Epithelial cell of esophagus (primary cell): Measurements from ENCODE around the gene DNAJC5.

Experiments used
- DNase-seq: peaks from one replicate; pipeline ENCODE4 v3.0.0; 2010; ENCODE audit warnings: low read depth
- H3K4me3 ChIP-seq: 2 replicates; pipeline ENCODE4 v1.5.1; 2011; ENCODE audit warnings: mild to moderate bottlenecking, low read length, control low read depth
- TF ChIP-seq, protein P1 (sequence below): IDR thresholded peaks from 2 replicates; pipeline ENCODE4 v1.5.1; 2011; ENCODE audit warnings: low read depth, mild to moderate bottlenecking, low read length, control low read depth, inconsistent platforms; ENCODE audit not compliant: insufficient read depth; ENCODE audit errors: missing control alignments

The DNAJC5 gene

DNA sequence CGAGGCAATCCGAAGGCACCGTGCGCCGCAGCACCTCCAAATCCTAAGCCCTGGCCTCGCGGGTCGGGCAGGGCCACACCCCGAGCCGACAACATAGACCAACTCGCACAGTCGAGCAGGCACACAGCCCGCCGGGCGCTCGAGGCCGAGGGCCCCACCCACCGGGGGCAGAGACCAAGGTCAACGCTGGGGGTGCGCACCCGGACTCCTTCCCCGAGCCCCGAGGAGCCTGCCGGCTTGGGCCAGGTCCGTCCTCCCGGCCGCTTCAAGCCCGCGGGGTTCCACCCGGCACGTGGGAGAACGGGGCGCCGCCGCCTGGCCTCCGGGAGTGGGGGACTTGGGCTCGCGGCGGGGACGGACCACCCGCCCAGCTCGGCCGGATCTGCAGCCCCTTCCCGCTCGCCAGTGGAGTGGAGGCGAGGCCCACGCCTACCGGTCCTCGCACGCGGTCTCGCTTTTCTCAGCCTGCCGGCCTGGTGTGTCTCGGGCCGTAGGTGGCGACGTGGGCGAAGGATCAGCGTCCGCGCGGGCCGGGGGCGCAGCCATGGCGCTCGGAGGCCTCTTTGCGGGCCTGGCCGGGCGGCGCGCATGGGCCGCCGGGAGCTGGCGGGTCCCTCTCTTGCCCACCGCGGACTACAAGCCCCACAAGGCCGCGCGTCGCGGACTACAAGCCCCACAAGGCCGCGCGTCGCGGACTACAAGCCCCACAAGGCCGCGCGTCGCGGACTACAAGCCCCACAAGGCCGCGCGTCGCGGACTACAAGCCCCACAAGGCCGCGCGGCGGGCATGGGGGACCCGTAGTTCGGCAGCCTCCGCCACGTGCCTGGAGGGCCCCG, 61.1 kb downstream of the DNAJC5 start, which contains the start of gene UCKL1:
TSS of gene UCKL1 (minus strand) at position 590 of the 837 bp plus-strand sequence. CDS start at position 546, 44 bp downstream.
- peak; percentile 91 for DNase-seq
- H3K4me3 ChIP-seq, result peak within 1 kb of the TSS; percentile 74
- TF ChIP-seq, protein P1, sequence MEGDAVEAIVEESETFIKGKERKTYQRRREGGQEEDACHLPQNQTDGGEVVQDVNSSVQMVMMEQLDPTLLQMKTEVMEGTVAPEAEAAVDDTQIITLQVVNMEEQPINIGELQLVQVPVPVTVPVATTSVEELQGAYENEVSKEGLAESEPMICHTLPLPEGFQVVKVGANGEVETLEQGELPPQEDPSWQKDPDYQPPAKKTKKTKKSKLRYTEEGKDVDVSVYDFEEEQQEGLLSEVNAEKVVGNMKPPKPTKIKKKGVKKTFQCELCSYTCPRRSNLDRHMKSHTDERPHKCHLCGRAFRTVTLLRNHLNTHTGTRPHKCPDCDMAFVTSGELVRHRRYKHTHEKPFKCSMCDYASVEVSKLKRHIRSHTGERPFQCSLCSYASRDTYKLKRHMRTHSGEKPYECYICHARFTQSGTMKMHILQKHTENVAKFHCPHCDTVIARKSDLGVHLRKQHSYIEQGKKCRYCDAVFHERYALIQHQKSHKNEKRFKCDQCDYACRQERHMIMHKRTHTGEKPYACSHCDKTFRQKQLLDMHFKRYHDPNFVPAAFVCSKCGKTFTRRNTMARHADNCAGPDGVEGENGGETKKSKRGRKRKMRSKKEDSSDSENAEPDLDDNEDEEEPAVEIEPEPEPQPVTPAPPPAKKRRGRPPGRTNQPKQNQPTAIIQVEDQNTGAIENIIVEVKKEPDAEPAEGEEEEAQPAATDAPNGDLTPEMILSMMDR, result no peak

DNA sequence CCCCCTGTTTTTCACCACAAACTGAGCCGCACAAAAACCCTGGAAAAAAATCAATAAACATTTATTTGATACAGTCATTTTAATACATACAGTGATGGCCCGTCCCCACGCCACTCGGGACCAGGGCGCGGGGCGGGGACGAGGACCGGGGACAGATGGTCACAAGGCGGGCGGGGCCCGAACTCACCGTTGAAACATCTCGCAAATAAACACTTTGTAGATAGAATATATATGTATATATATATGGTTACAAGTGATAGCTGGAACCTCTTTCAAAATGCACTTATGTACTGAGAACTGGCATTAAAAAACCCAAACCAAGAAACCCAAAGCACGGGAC, 61.7 kb downstream of the DNAJC5 start:
- TF ChIP-seq, protein P1, result no peak
- H3K4me3 ChIP-seq, result peak overlapping the region; percentile 57
- no peak for DNase-seq

DNA sequence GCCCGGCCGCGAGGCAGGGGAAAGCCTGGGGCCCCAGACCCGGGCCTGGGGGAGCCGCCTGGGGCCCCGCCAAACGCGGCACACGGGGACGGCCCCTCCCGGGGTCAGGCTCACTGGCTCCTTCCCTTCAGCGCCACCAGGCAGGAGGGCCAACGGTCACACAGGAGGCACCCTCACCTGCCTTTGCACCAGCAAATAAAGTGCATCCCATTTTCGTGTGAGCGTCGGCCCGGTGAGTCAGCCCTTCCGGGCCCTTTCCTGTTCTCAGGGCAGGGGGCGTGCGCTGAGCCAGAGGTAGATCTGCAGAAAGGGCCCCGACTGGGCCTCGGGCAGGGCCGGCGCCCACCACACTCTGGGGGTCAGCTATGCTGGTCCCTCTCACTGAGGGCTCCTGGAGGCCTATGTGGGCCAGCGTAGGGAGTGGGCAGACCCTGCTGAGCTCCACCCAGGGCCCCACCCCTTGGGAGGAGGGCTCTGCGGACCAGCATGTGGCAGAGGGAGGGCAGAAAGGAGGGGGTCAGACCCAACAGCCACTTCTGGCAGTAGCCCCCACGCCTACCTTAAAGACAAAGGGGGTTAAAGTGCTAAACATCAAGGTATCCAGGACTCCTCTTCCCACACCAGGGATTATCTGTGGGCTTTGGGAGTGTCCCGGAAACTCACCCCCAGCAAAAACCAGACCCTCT, 62.2 kb downstream of the DNAJC5 start:
- TF ChIP-seq, protein P1, result peak; percentile 15
- peak overlapping the region; percentile 57 for H3K4me3 ChIP-seq
- peak; percentile 69 for DNase-seq

DNA sequence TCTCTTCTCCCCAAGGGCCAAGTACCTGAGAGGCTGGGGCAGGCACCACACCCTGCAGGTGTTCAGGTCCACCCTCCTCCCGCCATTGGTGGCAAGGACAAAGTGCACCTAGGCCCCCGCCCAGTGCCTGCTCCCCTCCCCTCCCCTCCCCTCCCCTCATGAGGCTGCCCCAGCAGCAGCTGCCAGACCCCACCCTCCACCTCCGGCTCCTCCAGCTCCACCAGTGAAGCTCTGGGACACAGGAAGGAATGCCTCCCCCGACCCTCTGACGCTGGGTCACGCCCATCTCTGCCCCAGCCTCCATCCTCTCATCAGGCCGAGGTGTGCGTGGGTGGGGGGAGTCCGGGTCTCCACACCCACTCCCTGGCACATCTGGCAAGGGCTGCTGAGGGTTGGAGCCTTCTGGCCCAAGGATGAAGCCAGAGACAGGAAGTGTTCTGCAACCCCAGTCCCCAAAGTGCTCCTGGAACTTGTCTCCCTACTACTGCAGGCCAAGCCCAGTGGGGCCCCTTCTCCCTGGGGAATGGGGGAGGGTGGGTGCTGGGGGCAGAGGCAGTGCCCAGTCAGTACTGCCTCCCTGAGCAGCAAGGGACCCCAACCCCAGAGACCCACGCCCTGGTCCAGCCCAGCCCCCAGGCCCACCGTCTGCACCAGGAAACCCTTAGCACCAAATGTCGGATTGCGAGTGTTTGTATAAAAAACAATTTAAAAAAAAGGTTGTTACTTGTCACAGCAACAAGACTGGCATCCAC, 62.9 kb downstream of the DNAJC5 start:
- DNase-seq, result peak; percentile 63
- peak overlapping the region; percentile 57 for H3K4me3 ChIP-seq
- TF ChIP-seq, protein P1, result no peak

DNA sequence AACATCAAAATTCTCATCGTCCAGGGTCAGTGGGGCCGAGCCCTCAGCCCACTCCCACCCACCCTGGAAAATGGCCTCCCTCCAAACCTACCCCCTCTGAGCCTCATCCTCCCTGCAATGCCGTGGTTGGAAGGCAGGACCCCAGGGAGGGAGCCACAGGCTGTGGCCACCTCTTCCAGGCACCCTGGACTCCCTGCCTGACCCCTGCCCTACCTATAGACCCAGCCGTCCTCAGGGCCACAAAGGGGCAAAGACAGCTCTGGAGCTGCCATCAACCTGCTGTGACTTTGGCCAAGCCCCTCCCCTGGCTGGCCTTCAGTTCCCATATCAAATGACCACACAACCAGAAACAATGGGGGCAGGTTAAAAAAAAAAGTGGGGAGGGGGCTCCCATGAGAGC, 63.5 kb downstream of the DNAJC5 start:
- DNase-seq, result no peak
- TF ChIP-seq, protein P1, result no peak
- H3K4me3 ChIP-seq, result no peak overlapping the region

DNA sequence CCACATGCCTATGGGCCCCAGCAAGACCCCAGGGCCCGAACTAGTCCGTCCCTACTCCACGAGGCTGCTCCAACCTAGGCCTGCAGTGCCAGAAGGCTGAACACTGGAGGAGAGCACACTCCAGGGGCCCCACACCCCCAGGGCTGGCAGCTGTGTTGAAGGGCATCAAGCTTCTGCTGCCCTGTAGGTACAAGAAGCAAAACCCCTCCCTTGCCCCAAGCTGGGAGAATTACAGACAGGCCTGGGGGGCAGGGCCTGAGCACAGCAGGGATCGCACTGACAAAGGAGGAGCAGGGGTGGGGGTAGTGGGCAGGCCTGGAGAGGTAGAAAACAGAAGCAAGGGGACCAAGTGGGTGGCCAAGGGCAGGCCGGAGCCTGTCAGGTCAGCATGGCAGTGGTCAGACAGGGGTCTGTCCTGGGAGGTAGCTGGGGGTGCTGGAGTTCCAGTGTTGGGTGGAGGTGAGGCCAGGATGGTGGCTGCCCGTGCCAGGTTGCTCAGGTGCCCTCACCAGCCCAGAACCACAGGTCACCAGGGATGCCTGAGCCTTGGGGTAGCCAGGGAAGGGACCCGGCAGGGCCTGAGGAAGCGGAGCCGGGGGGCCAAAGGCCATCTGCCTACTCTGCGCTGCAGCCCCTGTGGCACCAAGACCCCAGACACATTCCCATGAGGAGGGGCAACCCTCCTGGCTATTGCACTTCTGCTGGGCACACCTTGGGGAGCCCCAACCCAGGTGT, 64.2 kb downstream of the DNAJC5 start:
- no peak overlapping the region for H3K4me3 ChIP-seq
- TF ChIP-seq, protein P1, result no peak
- DNase-seq, result no peak
